OCI-LY1 (cell line): ENCODE data around the gene ERBB4.

Experiments used
- H2AFZ ChIP-seq: fragments of 200-600 bp; sonication (generic), shearing (Covaris generic); 2 replicates; pipeline ENCODE4 v1.6.0; 2014; ENCODE audit warnings: antibody characterized with exemption, mild to moderate bottlenecking, low read length
- H3F3A ChIP-seq: fragments of 200-600 bp; sonication (generic), shearing (Covaris generic); 2 replicates; pipeline ENCODE4 v1.6.0; 2014; ENCODE audit warnings: mild to moderate bottlenecking, antibody characterized with exemption, low read length, moderate library complexity; ENCODE audit not compliant: insufficient read depth
- H3K27ac ChIP-seq: fragments of 200-600 bp; sonication (generic); 2 replicates; pipeline ENCODE4 v1.5.1; 2014; ENCODE audit warnings: low read length, mixed run types, mild to moderate bottlenecking, low read depth; ENCODE audit not compliant: poor library complexity, severe bottlenecking
- H3K27me3 ChIP-seq: fragments of 200-600 bp; sonication (generic); 2 replicates; pipeline ENCODE4 v1.6.0; 2014; ENCODE audit warnings: antibody characterized with exemption, mild to moderate bottlenecking, low read length, moderate library complexity; ENCODE audit not compliant: insufficient read depth
- H3K36me3 ChIP-seq: fragments of 200-600 bp; sonication (generic); 2 replicates; pipeline ENCODE4 v1.6.1; 2014; ENCODE audit warnings: mild to moderate bottlenecking, antibody characterized with exemption, low read length, moderate library complexity, mixed read lengths; ENCODE audit not compliant: insufficient read depth
- H3K4me1 ChIP-seq: fragments of 200-600 bp; sonication (generic); 2 replicates; pipeline ENCODE4 v1.5.1; 2014; ENCODE audit warnings: mild to moderate bottlenecking, low read length, moderate library complexity; ENCODE audit not compliant: insufficient read depth, severe bottlenecking
- H3K4me2 ChIP-seq: fragments of 200-600 bp; sonication (generic), shearing (Covaris generic); 2 replicates; pipeline ENCODE4 v1.6.1; 2014; ENCODE audit warnings: low read length
- H3K4me3 ChIP-seq: fragments of 200-600 bp; sonication (generic); 2 replicates; pipeline ENCODE4 v1.5.1; 2014; ENCODE audit warnings: low read length, low read depth, mild to moderate bottlenecking, mixed read lengths; ENCODE audit not compliant: poor library complexity, severe bottlenecking
- H3K79me2 ChIP-seq: fragments of 200-600 bp; shearing (Covaris generic); 2 replicates; pipeline ENCODE4 v1.6.1; 2016; ENCODE audit warnings: mixed run types, low read length, mixed read lengths; ENCODE audit not compliant: insufficient read depth
- H3K9ac ChIP-seq: fragments of 200-600 bp; sonication (generic), shearing (Covaris generic); 2 replicates; pipeline ENCODE4 v1.6.1; 2014; ENCODE audit warnings: mild to moderate bottlenecking, low read length, mixed read lengths
- H3K9me2 ChIP-seq: fragments of 200-600 bp; sonication (generic), shearing (Covaris generic); 2 replicates; pipeline ENCODE4 v1.6.1; 2014; ENCODE audit warnings: low read depth, mild to moderate bottlenecking, low read length, mixed read lengths
- H3K9me3 ChIP-seq: fragments of 200-600 bp; shearing (Covaris generic); 2 replicates; pipeline ENCODE4 v1.6.1; 2014; ENCODE audit warnings: low read length, mixed read lengths
- H4K20me1 ChIP-seq: fragments of 200-600 bp; sonication (generic), shearing (Covaris generic); 2 replicates; pipeline ENCODE4 v1.6.0; 2016; ENCODE audit warnings: mild to moderate bottlenecking, low read length; ENCODE audit not compliant: insufficient read depth
- CTCF ChIP-seq: fragments of 200-600 bp; sonication (generic), shearing (Covaris generic); IDR thresholded peaks from 2 replicates; pipeline ENCODE4 v1.5.1; 2017; ENCODE audit warnings: mild to moderate bottlenecking, antibody characterized with exemption, low read length, moderate library complexity, mixed read lengths
- EZH2 ChIP-seq: fragments of 200-600 bp; sonication (generic), shearing (Covaris generic); IDR thresholded peaks from 2 replicates; pipeline ENCODE4 v1.8.0; 2017; ENCODE audit warnings: borderline replicate concordance, mixed run types, mild to moderate bottlenecking, antibody characterized with exemption, low read length, moderate library complexity, mixed read lengths

ERBB4 gene

GRCh38 chr2:211367711-211368110 lies 1170.9 kb downstream of the ERBB4 start:
- H3K27ac ChIP-seq: peak overlapping the region; percentile 44
- H3K9me2 ChIP-seq: no peaks in the 10 kb centered on the region
- no peak for TF ChIP-seq CTCF
- TF ChIP-seq EZH2: no peak
- H4K20me1 ChIP-seq: no peaks in the 10 kb centered on the region
- peak overlapping the region; percentile 7; the same call in 1 of the 2 replicates for H3K9ac ChIP-seq
- H3K36me3 ChIP-seq: no peaks in the 10 kb centered on the region
- peak overlapping the region; percentile 5 for H3K4me3 ChIP-seq
- H2AFZ ChIP-seq: peak overlapping the region; percentile 81
- peak overlapping the region; percentile 33; the same call in 1 of the 2 replicates for H3K4me2 ChIP-seq
- H3K79me2 ChIP-seq: no peaks in the 10 kb centered on the region
- no peaks in the 10 kb centered on the region for H3K9me3 ChIP-seq
- H3K27me3 ChIP-seq: no peaks in the 10 kb centered on the region
- H3K4me1 ChIP-seq: peaks cover 59% of the 10 kb centered on the region
- H3F3A ChIP-seq: no peaks in the 10 kb centered on the region

- Histone ChIP-seq H3K4me1 (peaks cover 59% of the 10 kb centered on the region), H2AFZ (peak overlapping the region; percentile 81), H3K9ac (peak overlapping the region; percentile 7; the same call in 1 of the 2 replicates), H3K9me3 (no peaks in the 10 kb centered on the region), H3F3A (no peaks in the 10 kb centered on the region), H4K20me1 (no peaks in the 10 kb centered on the region), H3K4me3 (peak overlapping the region; percentile 5), H3K27ac (peak overlapping the region; percentile 44), H3K4me2 (peak overlapping the region; percentile 33; the same call in 1 of the 2 replicates), H3K9me2 (no peaks in the 10 kb centered on the region), H3K27me3 (no peaks in the 10 kb centered on the region), H3K36me3 (no peaks in the 10 kb centered on the region), H3K79me2 (no peaks in the 10 kb centered on the region)
- TF ChIP-seq CTCF (no peak), EZH2 (no peak)
These were observed 1171.3 kb downstream of the ERBB4 start for GRCh38 chr2:211367293-211367692.

GRCh38 chr2:211364911-211365310 lies 1173.7 kb downstream of the ERBB4 start:
- H3K27me3 ChIP-seq: no peaks in the 10 kb centered on the region
- peak overlapping the region; percentile 1; the same call in 1 of the 2 replicates for H3K4me2 ChIP-seq
- no peaks in the 10 kb centered on the region for H3K79me2 ChIP-seq
- H3F3A ChIP-seq: no peaks in the 10 kb centered on the region
- no peak overlapping the region for H2AFZ ChIP-seq
- H3K36me3 ChIP-seq: no peaks in the 10 kb centered on the region
- no peak overlapping the region for H3K4me3 ChIP-seq
- H3K4me1 ChIP-seq: peaks cover 59% of the 10 kb centered on the region
- TF ChIP-seq CTCF: no peak
- TF ChIP-seq EZH2: no peak
- H4K20me1 ChIP-seq: no peaks in the 10 kb centered on the region
- no peak overlapping the region for H3K9ac ChIP-seq
- H3K9me2 ChIP-seq: no peaks in the 10 kb centered on the region
- peak overlapping the region; percentile 70 for H3K27ac ChIP-seq
- H3K9me3 ChIP-seq: no peaks in the 10 kb centered on the region
